HG02973 (cell line): ENCODE data around the gene KSR2.
A peak's percentile ranks its signal among the peaks of the same experiment; 100 is the strongest.
"Not testable (repeated sequence)": the region's sequence is repeated elsewhere in the genome, so short reads cannot be mapped to it uniquely, and the experiment has no call there.

Source experiments
- ATAC-seq: cut with Tn5 transposase; IDR thresholded peaks from one replicate; pipeline ENCODE4 v1.9.1; 2021; ENCODE audit warnings: moderate library complexity; ENCODE audit not compliant: unreplicated experiment

Gene KSR2

DNA sequence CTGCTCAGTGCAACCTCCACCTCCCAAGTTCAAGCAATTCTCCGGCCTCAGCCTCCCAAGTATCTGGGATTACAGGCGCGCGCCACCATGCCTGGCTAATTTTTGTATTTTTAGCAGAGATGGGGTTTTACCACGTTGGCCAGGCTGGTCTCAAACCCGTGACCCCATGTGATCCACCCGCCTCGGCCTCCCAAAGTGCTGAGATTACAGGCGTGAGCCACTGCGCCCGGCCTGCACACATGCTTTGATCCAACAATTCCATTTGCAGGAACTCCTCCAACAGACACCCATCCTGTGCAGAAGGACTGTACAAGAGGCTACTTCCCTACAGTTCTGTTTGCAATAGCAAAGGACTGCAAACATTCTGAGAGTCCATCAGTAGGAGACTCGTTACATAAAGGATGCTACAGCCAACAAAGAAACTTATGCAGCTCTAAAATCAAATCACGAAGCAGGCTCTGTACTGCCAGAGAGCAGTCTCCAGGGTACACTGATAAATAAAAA is 108.0 kb downstream of the KSR2 start:
- ATAC-seq, result not testable (repeated sequence)

DNA sequence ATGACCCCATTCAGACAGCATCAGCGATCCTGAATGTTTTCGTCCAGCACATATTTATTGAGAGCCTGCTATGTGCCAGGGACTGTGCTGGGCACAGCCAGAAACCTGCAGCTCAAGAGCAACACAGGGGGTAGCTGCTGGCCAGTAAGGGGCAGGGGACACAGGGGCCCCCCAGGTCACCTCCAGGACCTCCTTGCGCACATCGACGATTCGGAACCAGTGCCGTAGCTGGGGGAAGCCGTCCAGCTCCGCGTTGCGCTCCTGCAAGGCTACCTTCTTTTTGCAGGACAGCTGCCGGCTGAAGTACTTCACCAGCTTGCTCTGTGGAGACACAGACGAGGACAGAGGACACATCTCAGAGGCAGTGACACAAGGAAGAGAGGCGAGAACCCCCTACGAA is 108.7 kb downstream of the KSR2 start:
- no peak for ATAC-seq

DNA sequence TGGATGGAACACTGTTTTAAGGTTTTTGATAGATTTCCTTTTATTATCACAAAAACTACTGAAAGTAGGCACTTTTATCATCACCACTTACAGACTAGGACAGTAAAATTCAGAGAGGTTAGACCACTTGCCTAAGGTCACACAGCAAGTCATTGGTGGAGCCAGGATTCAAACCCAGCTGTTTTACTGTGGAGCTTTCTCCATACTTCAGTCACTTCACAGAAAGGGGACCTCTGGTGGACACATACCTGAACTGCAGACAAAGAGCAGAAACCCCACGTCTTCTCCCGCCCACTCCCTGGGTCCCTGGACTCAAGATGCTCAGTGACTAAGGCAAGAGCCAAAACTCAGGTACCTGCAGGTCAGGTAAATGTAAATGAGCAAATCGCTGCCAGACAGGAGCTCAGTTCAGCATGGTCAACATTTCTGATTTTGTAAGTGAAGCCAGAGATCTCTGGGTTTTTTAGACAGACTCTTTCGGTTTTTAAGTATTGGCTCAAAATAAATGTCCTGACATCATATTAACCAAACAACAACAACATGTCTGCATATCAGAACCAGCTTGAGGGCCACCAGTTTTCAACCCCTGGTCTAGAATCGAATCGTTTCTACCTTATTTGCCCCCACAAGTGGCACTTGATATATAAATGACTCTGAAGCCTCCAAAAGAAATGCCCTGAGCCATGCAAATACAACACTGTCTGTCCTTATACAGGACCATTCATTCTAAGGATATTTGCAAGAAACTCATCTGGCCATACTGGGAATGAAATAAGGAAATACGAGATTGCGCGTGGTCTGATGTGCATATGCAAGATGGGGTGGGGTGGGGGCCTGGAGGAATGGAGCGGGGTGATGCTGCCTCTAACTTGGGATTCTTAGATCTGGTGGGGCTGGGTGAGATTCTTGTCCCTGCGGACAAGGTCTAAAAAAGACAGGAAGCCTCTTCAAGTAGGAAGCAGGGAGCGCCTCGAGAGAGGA is 110.9 kb downstream of the KSR2 start:
- peak; percentile 57 for ATAC-seq

DNA sequence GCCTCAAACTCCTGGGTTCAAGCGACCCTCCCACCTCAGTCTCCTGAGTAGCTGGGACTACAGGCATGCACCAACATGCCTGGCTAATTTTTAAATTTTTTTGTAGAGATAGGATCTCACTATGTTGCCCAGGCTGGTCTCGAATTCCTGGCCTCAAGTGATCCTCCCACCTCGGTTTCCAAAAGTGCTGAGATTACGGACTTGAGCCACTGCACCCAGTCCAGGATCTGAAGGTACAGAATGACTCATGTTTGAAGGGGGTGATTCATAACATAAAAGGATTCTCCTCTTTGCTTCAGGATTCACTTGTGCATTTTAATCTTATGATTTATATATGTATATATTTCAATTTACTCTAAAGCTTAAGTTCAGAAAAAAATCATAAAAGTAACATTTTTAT is 111.7 kb downstream of the KSR2 start:
- ATAC-seq, result not testable (repeated sequence)

DNA sequence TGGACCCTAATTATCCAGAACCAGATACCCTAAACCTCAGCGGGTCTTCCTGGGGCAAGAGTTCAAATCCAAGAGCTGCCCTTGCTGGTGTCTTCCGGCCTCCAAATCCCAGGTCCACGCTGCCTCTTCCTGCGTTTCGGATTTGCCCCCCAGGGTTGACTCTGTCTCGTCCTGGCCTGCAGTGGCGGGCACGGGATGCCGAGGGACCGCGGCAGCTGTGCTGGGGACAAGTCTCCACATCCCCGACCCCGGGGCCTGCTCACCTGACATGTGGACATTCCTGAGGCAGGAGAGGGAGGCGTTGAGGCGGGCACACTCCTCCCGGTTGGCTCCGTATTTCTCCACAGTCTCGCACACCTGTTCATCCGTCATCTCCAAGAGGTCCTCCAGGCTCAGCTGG is 113.6 kb downstream of the KSR2 start:
- no peak for ATAC-seq

DNA sequence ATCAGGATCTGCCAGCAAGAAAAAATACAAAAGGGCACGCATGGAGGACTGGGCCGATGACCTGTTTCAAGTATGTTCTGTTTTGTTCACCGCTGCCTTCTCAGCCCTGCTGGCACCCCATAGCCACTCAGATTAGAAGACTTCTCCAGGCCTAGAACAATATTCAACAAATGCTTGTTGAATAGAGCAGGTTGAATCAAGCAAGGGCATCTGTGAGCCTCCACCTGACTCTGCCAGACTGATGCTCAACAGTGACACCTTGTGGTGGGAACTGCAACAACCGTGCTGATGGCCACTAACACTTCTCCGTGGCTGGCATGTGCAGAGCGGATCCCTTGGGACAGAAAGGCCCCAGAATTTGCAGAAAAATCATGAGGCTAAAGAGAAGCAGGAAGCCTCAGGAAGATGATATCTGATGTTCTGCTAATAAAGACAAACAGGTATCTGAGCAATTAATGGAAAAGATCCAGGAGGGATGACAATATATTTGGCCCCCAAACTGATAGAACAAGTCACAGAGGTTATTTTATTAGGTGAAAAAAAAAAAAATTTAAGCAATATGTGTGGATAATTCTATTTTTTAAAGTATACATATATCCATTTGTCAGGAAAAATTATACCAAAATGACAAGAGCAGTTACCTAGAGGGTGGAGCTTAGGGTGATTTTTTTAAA is 114.3 kb downstream of the KSR2 start:
- no peak for ATAC-seq

DNA sequence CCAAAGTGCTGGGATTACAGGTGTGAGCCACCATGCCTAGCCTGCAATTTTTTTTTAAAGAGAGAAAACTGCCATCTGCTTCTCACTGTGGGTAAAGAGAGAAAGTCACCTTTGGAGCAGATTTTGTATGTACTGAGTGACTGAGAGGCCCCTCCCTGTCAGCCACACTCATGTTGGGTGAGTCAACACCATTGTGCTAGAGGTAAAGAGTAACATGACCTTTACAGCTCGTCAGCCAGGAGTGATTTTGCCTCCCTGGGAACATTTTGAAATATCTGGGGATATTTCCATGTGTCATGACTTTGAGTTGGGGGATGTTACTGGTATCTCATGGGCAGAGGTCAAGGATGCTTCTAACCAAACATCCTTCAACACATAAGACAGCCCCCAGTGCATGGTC is 115.2 kb downstream of the KSR2 start:
- ATAC-seq, result no peak

GRCh38 chr12:117850048-117850447 is 118.7 kb downstream of the KSR2 start:
- no peak for ATAC-seq

- no peak for ATAC-seq
Measured at GRCh38 chr12:117847371-117847770, 121.4 kb downstream of the KSR2 start.

DNA sequence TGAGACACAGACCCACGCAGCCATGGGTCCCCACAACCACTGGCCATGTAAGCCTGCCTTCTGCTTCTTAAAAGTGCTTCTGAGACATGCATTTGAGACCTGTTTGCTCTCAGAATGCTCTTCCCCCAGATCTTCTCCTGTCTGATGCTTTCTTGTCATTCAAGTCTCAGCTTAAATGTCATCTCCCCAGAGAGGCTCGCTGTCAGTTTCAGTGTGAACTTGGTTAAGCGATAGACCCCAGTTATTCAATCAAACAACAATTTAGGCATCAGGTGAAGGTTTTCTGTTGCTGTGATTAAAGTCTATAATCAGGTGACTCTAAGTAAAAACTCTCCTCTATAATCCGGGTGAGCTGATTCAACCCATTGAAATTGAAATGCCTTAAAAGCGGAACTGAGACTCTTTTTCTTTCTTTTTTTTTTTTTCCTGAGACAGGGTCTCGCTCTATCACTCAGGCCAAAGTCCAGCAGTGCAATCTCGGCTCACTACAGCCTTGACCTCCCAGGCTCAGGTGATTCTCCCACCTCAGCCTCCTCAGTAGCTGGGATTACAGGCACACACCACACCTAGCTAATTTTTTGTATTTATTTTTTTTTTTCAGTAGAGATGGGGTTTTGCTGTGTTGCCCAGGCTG is 123.4 kb downstream of the KSR2 start:
- no peak for ATAC-seq

DNA sequence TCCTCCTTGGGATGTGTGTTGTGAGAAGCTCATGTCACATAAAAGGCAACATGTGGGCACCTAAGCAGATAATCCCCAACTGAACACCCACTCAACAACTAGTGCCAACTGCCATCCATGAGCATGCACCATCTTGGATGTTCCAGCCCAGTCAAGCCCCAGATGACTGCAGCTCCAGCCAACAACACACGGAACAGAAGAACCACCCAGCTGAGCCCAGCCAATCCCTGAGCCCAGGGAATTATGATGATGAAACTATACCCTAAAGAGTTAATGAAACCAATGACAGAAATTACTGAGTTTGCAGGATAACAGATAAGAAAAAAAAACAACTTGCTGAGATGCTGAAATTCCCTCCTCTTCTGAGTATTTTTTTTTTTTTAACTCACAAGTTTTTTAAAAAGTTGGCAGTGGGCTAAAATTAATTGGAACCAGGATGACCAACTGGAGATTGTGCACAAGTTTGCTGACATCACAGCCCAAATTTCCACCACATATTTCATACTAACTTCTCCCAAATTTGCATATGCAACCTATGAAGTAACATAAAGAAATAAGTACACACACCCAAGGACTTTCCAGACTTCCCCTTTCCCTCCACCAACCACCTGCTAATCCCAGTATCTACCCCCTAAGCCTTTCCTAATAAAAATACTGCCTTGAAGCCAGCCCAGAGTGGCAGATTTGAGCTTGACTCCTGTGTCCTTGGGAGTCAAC is 124.5 kb downstream of the KSR2 start:
- no peak for ATAC-seq

DNA sequence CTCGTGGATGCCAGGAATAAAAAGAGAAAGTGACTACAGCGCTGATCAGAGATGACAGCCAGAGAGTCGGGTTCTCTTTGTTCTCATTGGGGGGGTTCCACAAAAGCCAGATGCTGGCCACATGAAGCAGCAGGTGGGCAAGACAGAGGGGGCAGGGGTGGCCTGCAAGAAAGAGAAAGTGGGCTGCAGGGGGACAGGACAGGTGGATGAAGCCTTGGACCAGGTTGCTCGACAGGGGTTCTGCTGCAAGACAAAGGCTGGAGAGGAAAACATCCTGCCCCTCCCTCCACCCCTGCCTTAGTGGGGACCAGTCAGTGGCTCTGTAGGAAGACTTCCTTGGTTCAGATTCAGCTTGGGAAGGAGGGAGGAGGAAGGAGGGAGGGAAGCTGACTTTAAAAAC is 126.2 kb downstream of the KSR2 start:
- no peak for ATAC-seq

DNA sequence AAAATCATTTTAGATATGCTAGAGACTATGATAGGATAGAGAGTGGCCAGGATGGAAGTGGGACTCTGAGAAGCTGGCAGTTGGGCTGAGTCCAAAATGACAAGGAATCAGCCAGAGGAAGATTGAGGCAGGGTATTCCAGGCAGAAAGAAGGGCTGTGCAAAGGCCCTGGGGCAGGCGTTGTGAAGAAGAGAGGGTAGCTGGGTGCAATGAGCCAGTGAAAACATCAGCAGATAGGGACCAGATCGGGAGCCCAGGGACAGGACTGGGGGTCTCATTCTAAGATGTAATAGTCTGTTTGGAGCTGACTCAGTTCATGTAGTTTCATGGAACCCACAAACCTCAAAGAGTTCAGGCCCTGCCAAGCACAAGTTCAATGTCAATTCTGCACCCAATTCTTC is 126.6 kb downstream of the KSR2 start:
- ATAC-seq, result no peak

DNA sequence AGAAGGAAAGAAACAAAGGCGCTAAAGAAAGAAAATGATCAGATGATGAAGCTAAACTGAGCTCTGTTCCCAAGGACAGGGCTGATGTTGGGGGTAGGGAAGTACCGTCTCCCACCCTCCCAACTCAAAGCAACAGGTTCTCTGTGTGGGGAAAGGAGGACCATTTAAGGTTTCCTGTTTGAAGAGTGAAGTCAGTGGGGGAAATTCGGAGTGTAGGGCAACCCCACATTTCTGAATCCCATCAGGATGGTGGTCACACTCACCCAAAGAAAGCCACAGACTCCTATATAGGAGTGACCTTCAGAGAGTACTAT is 131.1 kb downstream of the KSR2 start:
- no peak for ATAC-seq

GRCh38 chr12:117836999-117837736 is 131.6 kb downstream of the KSR2 start:
- no peak for ATAC-seq

DNA sequence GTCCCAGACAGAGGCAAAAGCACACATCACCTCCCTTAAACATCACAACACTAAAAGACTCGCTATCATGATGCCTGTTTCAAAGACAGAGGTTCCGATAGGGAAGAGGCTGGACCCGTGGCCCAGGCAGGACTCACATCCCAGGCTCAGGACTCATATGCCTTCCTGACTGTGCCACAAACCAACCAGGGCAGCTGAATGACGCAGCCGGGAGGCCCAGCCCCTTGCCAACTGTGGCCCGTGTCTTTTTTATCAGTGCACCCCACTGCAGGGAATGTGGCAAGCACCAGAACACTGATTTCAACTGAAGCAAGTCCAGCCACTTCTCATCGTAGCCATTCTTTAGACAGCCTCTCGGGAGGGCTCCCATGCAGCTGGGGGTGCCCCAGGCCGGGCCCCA is 132.3 kb downstream of the KSR2 start:
- ATAC-seq, result no peak

GRCh38 chr12:117835156-117835555 is 133.6 kb downstream of the KSR2 start:
- no peak for ATAC-seq

- no peak for ATAC-seq
Measured at GRCh38 chr12:117832459-117833457, 136.0 kb downstream of the KSR2 start.

GRCh38 chr12:117830471-117830870 is 138.3 kb downstream of the KSR2 start:
- ATAC-seq, result no peak
